NCI-H1930 (cell line): ENCODE results near the gene NKPD1.
"Not testable (repeated sequence)": the region's sequence is repeated elsewhere in the genome, so short reads cannot be mapped to it uniquely, and the experiment has no call there.

ENCODE experiments used
- DNase-seq, 2 experiments: peaks; one replicate each; lab custom pipeline; 2025; lab: John Stamatoyannopoulos, UW

The NKPD1 gene

DNA sequence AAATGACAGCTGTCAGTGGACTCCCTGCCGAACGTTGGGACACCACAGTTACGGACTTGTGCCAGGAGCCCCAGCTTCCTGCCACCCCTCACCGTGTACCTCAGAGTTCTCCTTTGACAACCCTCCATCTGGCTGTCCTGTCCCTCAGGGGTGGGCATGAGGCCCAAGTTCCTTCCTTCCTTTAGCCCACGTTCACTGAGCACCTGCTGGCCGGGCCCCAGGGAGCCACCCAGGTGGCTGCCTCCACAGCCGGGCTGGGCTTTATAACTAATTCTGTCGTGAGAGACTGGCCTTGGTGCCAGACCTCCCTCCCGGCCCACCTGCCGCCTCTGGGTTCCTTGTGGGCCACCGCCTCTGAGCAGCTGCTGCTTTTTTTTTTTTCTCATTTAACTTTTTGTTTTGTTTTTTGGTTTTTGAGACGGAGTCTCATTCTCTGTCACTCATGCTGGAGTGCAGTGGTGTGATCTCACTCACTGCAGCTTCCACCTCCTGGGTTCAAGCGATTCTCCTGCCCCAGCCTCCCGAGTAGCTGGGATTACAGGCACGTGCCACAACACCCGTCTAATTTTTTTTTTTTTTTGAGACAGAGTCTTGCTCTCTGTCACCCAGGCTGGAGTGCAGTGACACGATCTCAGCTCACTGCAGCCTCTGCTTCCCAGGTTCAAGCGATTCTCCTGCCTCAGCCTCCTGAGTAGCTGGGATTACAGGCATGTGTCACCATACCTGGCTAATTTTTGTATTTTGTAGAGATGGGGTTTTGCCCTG, 42.0 kb downstream of the NKPD1 start:
- not testable (repeated sequence) for DNase-seq

DNA sequence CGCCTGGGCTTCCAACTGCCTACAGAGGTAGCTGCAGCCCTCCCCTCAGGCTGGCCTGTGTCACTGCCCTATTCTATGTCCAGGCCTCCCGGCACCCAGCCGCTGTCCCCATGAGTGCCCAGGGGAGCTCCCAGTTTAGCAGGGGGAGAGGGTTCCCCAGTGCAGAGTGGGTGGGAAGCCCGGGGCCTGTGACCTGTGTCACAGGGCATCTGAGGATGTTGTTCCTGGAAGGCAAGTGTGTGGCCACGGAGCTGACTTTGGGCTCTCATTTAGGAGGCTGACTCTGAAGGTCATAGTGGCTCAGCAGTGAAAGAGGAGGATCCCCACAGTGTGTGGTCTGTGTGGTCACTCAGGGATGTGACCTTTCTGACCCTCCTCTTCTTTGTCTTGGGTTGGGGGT, 42.7 kb downstream of the NKPD1 start:
- DNase-seq: no peak

DNA sequence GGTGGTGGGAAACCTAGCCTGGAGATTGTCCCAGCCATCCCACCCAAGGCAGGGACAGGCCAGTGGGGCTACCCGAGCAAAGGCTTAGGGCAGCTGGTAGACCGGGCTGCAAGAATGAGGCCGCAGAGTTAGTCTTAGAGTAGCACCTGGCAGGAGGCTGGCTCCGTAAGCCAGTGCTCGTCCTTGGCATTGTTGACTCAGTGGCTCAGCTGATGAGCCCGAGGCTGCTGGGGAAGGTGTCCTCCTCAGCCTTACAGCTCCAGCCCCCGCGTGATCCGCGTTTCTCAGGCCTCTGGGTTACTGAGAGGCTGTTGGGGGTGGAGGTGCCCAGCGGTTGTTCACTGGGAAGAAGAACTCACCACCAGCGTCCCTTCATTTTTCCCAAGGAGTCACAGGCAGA, 43.1 kb downstream of the NKPD1 start:
- no peak for DNase-seq

DNA sequence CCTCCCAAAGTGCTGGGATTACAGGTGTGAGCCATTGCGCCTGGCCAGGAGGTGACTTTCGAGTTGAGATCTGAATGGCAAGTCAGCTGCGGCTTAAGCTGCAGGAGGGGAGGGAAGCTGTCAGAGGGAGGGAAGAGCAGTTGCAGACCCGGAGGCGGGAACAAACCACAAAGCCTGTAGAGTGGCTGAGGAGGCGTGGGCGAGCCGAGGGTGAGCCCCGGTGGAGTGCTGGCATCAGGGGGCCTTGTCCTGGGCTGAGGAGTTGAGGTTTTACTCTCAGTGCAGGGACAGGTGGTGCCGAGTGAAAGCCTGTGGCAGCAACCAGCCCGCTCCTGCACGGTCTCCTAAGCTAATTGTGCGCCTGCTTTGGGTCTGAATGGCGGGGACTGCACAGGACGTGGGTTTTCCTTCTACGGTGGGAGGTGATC, 43.6 kb downstream of the NKPD1 start:
- DNase-seq: no peak

DNA sequence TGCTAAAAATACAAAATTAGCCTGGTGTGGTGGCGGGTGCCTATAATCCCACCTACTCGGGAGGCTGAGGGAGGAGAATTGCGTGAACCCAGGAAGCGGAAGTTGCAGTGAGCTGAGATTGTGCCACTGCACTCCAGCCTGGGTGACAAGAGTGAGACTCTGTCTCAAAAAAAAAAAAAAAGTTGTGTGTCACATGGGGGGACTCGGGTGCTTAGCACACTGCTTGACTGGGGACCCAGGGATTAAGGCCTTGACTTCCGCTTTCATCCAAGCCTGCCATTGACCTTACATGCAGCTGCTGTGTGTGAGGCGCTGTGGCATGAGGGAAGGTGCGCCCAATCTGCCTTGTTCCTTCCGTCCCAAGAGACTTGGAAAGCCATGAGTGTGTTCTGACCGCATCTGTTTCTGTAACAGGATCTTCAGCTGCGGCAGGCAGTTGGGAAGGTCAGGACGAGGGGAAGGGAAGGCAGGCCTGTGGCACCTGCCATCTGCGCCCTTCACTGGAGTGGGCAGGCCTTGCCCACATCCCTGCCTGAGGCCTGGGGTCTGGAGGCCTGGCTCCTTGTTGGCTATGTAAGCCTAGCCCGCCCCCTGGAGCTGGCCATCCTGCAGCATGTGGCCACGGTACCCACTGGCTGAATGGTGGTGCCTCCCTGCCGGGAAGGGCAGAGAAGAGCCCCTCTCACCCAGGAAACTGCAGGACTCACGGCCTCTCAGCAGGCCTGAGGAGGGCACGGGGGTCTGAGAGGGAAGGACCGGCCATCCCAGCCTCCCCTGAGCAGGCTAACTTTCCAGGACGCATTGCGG, 44.8 kb downstream of the NKPD1 start:
- DNase-seq: no peak

DNA sequence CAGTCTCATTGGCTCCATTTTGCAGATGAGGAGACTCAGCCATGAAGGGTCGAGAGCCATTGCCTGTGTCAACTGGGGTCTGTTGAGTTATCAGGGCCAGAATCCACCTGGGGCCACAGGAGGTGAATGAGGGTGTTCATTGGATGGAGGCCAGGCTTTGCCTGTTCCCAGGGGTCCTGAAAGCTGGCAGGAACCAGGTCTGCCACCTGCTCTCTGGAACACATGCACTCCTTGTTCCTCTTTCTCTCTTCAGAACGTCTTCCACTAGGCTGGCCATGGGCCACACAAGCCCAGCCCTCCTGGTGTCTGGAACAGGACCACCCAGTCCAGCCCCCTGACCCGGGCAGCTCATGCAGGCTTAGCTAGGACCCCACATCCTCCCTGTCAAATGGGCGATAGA, 46.7 kb downstream of the NKPD1 start:
- no peak for DNase-seq

DNA sequence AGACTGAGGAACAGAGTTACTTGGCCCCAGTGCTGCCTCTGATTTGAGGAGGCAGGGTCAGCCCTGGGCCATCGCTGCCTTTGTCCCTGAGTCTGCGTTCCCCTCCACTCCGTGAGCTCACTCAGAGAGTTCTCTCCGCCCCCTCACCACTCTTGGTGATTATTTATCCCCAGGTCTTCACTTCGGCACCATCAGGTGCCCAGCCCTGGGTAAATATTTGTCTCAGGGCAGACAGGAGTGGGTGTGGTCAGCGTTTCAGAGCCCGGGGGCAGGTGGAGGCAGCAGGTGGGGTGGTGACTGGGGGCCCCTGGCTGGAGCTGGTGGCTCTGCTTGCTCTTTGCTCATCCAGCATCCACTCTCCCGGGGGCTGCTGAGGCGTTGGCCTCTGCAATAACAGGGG, 47.2 kb downstream of the NKPD1 start:
- peak in 1 of 2 experiments; percentile 32 for DNase-seq

DNA sequence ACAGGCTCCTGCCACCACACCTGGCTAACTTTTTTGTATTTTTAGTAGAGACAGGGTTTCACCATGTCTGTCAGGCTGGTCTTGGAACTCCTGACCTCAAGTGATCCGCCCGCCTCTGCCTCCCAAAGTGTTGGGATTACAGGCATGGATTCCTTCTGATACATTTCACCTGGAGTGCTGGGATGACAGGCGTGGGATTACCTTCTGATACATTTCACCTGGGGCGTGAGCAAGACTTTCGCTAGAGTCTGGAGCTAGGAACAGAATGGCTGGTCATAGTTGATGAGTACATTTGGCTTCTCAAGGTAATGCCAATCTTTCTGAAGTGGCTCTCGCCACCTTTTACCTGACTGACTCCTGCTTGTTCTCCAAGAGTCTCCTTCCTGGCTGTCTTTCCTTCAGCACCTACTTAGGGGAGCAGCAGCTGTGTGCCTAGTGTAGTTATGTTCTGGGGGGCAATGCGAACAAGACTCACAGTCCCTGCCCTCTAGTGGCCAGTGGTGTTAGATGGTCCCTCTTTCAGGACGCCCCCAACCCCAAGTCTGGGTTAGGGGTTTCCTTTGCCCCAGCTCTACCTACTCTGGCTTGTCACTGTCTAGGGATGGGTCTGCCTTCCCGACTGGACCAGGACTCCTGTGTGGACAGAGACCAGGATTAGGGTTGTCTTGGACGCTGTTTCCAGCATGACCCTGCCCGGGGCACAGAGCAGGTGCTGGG, 48.5 kb downstream of the NKPD1 start:
- DNase-seq: no peak
